HCT116 (cell line): ENCODE data around the gene HPX. TPM values are rescaled to one million over a fixed set of nuclear protein-coding genes. Genes with fewer than 3 reads are reported as not detected.

Source experiments
- ATAC-seq: fragments of 200-7000 bp; cut with Tn5 transposase; 2 replicates; pipeline ENCODE4 v1.9.1; 2020; ENCODE audit warnings: mild to moderate bottlenecking, moderate library complexity
- BruUV-seq: library from RNA; stranded (reverse); fragments of 400-500 nt; replicated peaks from 2 replicates; lab custom pipeline; 2021; lab: Mats Ljungman, UMichigan
- CTCF ChIA-PET: fragments of 300-600 bp; sonication (Branson Sonifier 250); formaldehyde crosslinking; loops from one replicate; lab custom pipeline; 2021; ENCODE audit warnings: antibody characterized with exemption; lab: Charles Lee
- POLR2A ChIA-PET: fragments of 300-600, 350-600 bp; sonication (Branson Sonifier 250); formaldehyde crosslinking; loops from one replicate; lab custom pipeline; 2021; ENCODE audit warnings: antibody characterized with exemption; lab: Charles Lee
- RAD21 ChIA-PET, 2 experiments: fragments of 300-600 bp; sonication (Branson Sonifier 250); formaldehyde crosslinking; loops; one replicate each; lab custom pipeline; 2023; ENCODE audit warnings: low total read pairs in 2 of 2; ENCODE audit not compliant: uncharacterized antibody in 2 of 2, unreplicated experiment in 2 of 2, low non-redundant PET in 1 of 2; lab: Charles Lee
- DNase-seq: peaks from one replicate; pipeline ENCODE4 v3.0.0-alpha.2; 2010; ENCODE audit warnings: low read depth, low spot score
- H2AFZ ChIP-seq: fragments of 200-600 bp; shearing (Covaris generic), sonication (generic); 2 replicates; pipeline ENCODE4 v1.6.1; 2017; ENCODE audit warnings: low read depth, mixed run types, mixed read lengths, antibody characterized with exemption, low read length; ENCODE audit not compliant: poor library complexity, severe bottlenecking
- H3K27ac ChIP-seq: 2 replicates; pipeline ENCODE4 v1.5.1; 2012; ENCODE audit warnings: low read depth, low read length
- H3K27me3 ChIP-seq: fragments of 200-600 bp; sonication (generic); 2 replicates; pipeline ENCODE4 v1.6.1; 2016; ENCODE audit warnings: mixed run types, low read length, mixed read lengths; ENCODE audit not compliant: insufficient read depth
- H3K36me3 ChIP-seq, 2 experiments: fragments of 200-500 bp in 1 of 2; fragments of 200-600 bp in 1 of 2; sonication (Bioruptor generic) in 1 of 2; sonication (generic) in 1 of 2; 2 replicates each; pipeline versions ENCODE4 v1.5.1 to v1.6.1; 2014 to 2016; ENCODE audit warnings: low read length in 2 of 2, inconsistent platforms in 1 of 2, mixed read lengths in 1 of 2, mixed run types in 1 of 2; ENCODE audit not compliant: insufficient read depth in 2 of 2, control insufficient read depth in 1 of 2
- H3K4me1 ChIP-seq, 2 experiments: fragments of 200-600 bp in 1 of 2; sonication (generic) in 1 of 2; 2 replicates each; pipeline versions ENCODE4 v1.5.1 to v1.6.1; 2012 to 2017; ENCODE audit warnings: low read length in 2 of 2, inconsistent platforms in 1 of 2, mild to moderate bottlenecking in 1 of 2, mixed read lengths in 1 of 2, mixed run types in 1 of 2, moderate library complexity in 1 of 2; ENCODE audit not compliant: insufficient read depth in 2 of 2, control insufficient read depth in 1 of 2
- H3K4me2 ChIP-seq: fragments of 200-600 bp; sonication (generic); 2 replicates; pipeline ENCODE4 v1.6.1; 2017; ENCODE audit warnings: mixed run types, low read length, mixed read lengths
- H3K4me3 ChIP-seq, 2 experiments: fragments of 200-600 bp in 1 of 2; sonication (generic) in 1 of 2; replicated peaks in 1 of 2; 2 replicates each; pipeline ENCODE4 v1.5.1; 2011 to 2016; ENCODE audit warnings: low read length in 2 of 2, control low read depth in 1 of 2, low read depth in 1 of 2, mild to moderate bottlenecking in 1 of 2, mixed read lengths in 1 of 2, mixed run types in 1 of 2
- H3K79me2 ChIP-seq: fragments of 200-600 bp; sonication (generic); 2 replicates; pipeline ENCODE4 v1.6.1; 2017; ENCODE audit warnings: mild to moderate bottlenecking, mixed run types, low read length, moderate library complexity, mixed read lengths; ENCODE audit not compliant: insufficient read depth
- H3K9ac ChIP-seq: fragments of 200-600 bp; sonication (generic); 2 replicates; pipeline ENCODE4 v1.6.1; 2016; ENCODE audit warnings: low read length, mixed read lengths
- H3K9me2 ChIP-seq: fragments of 200-600 bp; sonication (generic), shearing (Covaris generic); 2 replicates; pipeline ENCODE4 v1.6.1; 2017; ENCODE audit warnings: mixed run types, mild to moderate bottlenecking, moderate library complexity; ENCODE audit not compliant: insufficient read depth
- H3K9me3 ChIP-seq, 2 experiments: fragments of 200-500 bp in 1 of 2; fragments of 200-600 bp in 1 of 2; sonication (Bioruptor generic) in 1 of 2; sonication (generic) in 1 of 2; 2 replicates each; pipeline ENCODE4 v1.6.1; 2014 to 2017; ENCODE audit warnings: low read length in 2 of 2, mixed read lengths in 2 of 2, inconsistent platforms in 1 of 2, low read depth in 1 of 2, mild to moderate bottlenecking in 1 of 2, mixed run types in 1 of 2, moderate library complexity in 1 of 2; ENCODE audit not compliant: control insufficient read depth in 1 of 2, insufficient read depth in 1 of 2
- H4K20me1 ChIP-seq: fragments of 200-600 bp; sonication (generic), shearing (Covaris generic); 2 replicates; pipeline ENCODE4 v1.6.1; 2017; ENCODE audit warnings: mixed run types, mild to moderate bottlenecking, moderate library complexity; ENCODE audit not compliant: insufficient read depth
- ELF1 ChIP-seq: IDR thresholded peaks from 2 replicates; pipeline ENCODE4 v1.6.1; 2012; ENCODE audit warnings: low read depth, borderline replicate concordance
- JUND ChIP-seq: IDR thresholded peaks from 2 replicates; pipeline ENCODE4 v1.6.1; 2012
- POLR2A ChIP-seq: IDR thresholded peaks from 2 replicates; pipeline ENCODE4 v1.7.0; 2011; ENCODE audit warnings: borderline replicate concordance; ENCODE audit not compliant: insufficient read depth, insufficient read length; ENCODE audit errors: extremely low read depth
- RAD21 ChIP-seq: IDR thresholded peaks from 2 replicates; pipeline ENCODE4 v1.6.1; 2012; ENCODE audit warnings: low read depth, mild to moderate bottlenecking
- SRF ChIP-seq: IDR thresholded peaks from 2 replicates; pipeline ENCODE4 v1.6.1; 2012; ENCODE audit warnings: low read depth
- TCF7L2 ChIP-seq: IDR thresholded peaks from 2 replicates; pipeline ENCODE4 v1.7.0; 2011; ENCODE audit warnings: borderline replicate concordance, inconsistent platforms; ENCODE audit not compliant: insufficient read depth, insufficient read length; ENCODE audit errors: extremely low read depth
- intact Hi-C: fragments of 100-400 bp; cut with micrococcal nuclease; formaldehyde crosslinking; loops from 2 replicates; pipeline ENCODE4 v1.10.0; 2022
- total RNA-seq: library from RNA; stranded (reverse); gene quantifications from one replicate; pipeline ENCODE4 v1.2.1, GENCODE V29; 2021; ENCODE audit not compliant: unreplicated experiment
- TF ChIP-seq, protein P1 (sequence below): IDR thresholded peaks from 2 replicates; pipeline ENCODE4 v1.6.1; 2011; ENCODE audit warnings: mild to moderate bottlenecking, low read length, moderate library complexity; ENCODE audit not compliant: insufficient replicate concordance; ENCODE audit errors: extremely low read depth
- TF ChIP-seq, protein P2 (sequence below): IDR thresholded peaks from 2 replicates; pipeline ENCODE4 v1.6.1; 2012
- TF ChIP-seq, protein P3 (sequence below), 3 experiments: fragments of 200-600 bp in 1 of 3; sonication (generic) in 1 of 3; IDR thresholded peaks in 2 of 3; conservative IDR thresholded peaks in 1 of 3; 2 replicates each; pipeline ENCODE4 v1.5.1; 2012 to 2017; ENCODE audit warnings: low read depth in 2 of 3, low read length in 2 of 3, antibody characterized with exemption in 1 of 3, borderline replicate concordance in 1 of 3, control low read depth in 1 of 3, mild to moderate bottlenecking in 1 of 3, mixed read lengths in 1 of 3, mixed run types in 1 of 3, moderate library complexity in 1 of 3; ENCODE audit not compliant: insufficient read depth in 1 of 3
- TF ChIP-seq, protein P4 (sequence below): IDR thresholded peaks from 2 replicates; pipeline ENCODE4 v1.6.1; 2012
- TF ChIP-seq, protein P5 (sequence below): IDR thresholded peaks from 2 replicates; pipeline ENCODE4 v1.6.1; 2012; ENCODE audit warnings: low read depth

The HPX gene
- total RNA-seq, 1 experiment from 2014 or later = 4.6 TPM

DNA sequence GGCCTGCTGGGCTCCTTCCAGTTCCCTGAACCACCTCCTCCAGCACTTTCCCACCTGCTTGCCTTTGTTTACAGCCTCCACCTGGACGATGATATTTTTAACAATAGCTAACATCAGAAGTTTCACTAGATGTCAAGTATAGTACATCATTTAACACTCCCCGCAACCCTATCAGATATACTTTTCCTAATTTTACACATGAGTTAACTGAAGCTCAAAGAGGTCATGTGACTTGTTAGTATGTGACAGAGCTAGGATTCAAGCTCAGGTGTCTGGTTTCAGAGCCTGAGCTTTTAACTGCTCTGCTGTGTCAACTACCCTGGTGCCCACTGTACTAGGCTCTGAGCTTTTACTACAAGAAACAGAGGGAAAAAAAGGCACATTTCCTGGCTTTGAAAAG lies 14.3 kb upstream of the HPX start (continued):
- TF ChIP-seq, protein P1, sequence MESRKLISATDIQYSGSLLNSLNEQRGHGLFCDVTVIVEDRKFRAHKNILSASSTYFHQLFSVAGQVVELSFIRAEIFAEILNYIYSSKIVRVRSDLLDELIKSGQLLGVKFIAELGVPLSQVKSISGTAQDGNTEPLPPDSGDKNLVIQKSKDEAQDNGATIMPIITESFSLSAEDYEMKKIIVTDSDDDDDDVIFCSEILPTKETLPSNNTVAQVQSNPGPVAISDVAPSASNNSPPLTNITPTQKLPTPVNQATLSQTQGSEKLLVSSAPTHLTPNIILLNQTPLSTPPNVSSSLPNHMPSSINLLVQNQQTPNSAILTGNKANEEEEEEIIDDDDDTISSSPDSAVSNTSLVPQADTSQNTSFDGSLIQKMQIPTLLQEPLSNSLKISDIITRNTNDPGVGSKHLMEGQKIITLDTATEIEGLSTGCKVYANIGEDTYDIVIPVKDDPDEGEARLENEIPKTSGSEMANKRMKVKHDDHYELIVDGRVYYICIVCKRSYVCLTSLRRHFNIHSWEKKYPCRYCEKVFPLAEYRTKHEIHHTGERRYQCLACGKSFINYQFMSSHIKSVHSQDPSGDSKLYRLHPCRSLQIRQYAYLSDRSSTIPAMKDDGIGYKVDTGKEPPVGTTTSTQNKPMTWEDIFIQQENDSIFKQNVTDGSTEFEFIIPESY = no peak
- TF ChIP-seq SRF (no peak), RAD21 (no peak), TCF7L2 (no peak)
- TF ChIP-seq, protein P2, sequence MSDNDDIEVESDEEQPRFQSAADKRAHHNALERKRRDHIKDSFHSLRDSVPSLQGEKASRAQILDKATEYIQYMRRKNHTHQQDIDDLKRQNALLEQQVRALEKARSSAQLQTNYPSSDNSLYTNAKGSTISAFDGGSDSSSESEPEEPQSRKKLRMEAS = no peak

DNA sequence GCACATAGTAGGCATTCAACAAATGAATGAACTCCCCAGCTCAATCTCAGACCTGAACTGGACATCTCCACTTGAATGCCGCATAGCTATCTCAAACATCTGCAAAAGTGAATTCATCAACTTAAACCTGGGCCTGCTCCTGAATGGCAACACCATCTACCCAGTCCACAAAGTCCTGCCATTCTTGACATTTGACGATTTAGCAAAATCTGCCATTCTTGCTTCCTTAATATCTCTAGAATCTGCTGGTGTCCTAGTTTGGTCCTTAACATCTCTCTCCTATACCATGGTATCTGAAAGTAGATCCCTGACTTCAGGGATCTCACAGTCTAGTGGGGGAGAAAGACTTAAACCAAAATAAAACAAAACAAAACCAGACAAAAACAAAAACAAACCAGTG lies 12.4 kb upstream of the HPX start:
- ChIA-PET RAD21 (no interaction called here), POLR2A (no interaction called here), CTCF (interaction anchor here (2.1 to 3.7 kb wide), 2 partner anchors 9 to 14 kb away, joined by 6 to 15 read pairs; no protein-coding TSS in a partner anchor)
- Histone ChIP-seq H4K20me1 (no peaks in the 10 kb centered on the region), H3K36me3 (peaks cover 4 to 6% of the 10 kb centered on the region in 2 experiments; a peak in 2 of 4 replicates), H3K27me3 (no peaks in the 10 kb centered on the region), H2AFZ (no peak overlapping the region), H3K9me2 (no peaks in the 10 kb centered on the region), H3K9ac (no peak overlapping the region), H3K27ac (no peak overlapping the region), H3K4me2 (no peak overlapping the region), H3K4me1 (no peaks in the 10 kb centered on the region), H3K79me2 (no peaks in the 10 kb centered on the region), H3K9me3 (no peaks in the 10 kb centered on the region), H3K4me3 (no peak overlapping the region)
- DNase-seq = no peak
- no peak for ATAC-seq
- TF ChIP-seq, protein P3, sequence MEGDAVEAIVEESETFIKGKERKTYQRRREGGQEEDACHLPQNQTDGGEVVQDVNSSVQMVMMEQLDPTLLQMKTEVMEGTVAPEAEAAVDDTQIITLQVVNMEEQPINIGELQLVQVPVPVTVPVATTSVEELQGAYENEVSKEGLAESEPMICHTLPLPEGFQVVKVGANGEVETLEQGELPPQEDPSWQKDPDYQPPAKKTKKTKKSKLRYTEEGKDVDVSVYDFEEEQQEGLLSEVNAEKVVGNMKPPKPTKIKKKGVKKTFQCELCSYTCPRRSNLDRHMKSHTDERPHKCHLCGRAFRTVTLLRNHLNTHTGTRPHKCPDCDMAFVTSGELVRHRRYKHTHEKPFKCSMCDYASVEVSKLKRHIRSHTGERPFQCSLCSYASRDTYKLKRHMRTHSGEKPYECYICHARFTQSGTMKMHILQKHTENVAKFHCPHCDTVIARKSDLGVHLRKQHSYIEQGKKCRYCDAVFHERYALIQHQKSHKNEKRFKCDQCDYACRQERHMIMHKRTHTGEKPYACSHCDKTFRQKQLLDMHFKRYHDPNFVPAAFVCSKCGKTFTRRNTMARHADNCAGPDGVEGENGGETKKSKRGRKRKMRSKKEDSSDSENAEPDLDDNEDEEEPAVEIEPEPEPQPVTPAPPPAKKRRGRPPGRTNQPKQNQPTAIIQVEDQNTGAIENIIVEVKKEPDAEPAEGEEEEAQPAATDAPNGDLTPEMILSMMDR (IDR thresholded peaks at IDR 0.05 in 2 of 3, conservative IDR thresholded peaks at IDR 0.05 in 1 of 3; ENCODE audit: borderline replicate concordance in 1 of 3, insufficient read depth in 1 of 3, low read depth in 2 of 3, low read length in 2 of 3) = no peak
- TF ChIP-seq JUND (no peak), ELF1 (no peak), POLR2A (no peak)
- TF ChIP-seq, protein P4, sequence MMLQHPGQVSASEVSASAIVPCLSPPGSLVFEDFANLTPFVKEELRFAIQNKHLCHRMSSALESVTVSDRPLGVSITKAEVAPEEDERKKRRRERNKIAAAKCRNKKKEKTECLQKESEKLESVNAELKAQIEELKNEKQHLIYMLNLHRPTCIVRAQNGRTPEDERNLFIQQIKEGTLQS = no peak
- TF ChIP-seq, protein P5, sequence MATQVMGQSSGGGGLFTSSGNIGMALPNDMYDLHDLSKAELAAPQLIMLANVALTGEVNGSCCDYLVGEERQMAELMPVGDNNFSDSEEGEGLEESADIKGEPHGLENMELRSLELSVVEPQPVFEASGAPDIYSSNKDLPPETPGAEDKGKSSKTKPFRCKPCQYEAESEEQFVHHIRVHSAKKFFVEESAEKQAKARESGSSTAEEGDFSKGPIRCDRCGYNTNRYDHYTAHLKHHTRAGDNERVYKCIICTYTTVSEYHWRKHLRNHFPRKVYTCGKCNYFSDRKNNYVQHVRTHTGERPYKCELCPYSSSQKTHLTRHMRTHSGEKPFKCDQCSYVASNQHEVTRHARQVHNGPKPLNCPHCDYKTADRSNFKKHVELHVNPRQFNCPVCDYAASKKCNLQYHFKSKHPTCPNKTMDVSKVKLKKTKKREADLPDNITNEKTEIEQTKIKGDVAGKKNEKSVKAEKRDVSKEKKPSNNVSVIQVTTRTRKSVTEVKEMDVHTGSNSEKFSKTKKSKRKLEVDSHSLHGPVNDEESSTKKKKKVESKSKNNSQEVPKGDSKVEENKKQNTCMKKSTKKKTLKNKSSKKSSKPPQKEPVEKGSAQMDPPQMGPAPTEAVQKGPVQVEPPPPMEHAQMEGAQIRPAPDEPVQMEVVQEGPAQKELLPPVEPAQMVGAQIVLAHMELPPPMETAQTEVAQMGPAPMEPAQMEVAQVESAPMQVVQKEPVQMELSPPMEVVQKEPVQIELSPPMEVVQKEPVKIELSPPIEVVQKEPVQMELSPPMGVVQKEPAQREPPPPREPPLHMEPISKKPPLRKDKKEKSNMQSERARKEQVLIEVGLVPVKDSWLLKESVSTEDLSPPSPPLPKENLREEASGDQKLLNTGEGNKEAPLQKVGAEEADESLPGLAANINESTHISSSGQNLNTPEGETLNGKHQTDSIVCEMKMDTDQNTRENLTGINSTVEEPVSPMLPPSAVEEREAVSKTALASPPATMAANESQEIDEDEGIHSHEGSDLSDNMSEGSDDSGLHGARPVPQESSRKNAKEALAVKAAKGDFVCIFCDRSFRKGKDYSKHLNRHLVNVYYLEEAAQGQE = no peak
- TF ChIP-seq, protein P1 = no peak
- no TSS peak for BruUV-seq
- intact Hi-C loops = no loop called here
